PFSK-1 (cell line): Measurements from ENCODE around the gene KLF1.

Source experiments
- FOXP2 ChIP-seq: optimal IDR thresholded peaks from 2 replicates; pipeline ENCODE3; 2011; ENCODE audit warnings: borderline replicate concordance, control low read depth, inconsistent platforms; ENCODE audit not compliant: insufficient read depth; ENCODE audit errors: extremely low read length, extremely low read depth
- POLR2AphosphoS5 ChIP-seq: IDR thresholded peaks from 2 replicates; pipeline ENCODE4 v1.6.1; 2012; ENCODE audit warnings: low read depth, mild to moderate bottlenecking, control low read depth, low read length, moderate library complexity
- REST ChIP-seq, 2 experiments: IDR thresholded peaks; 2 replicates each; pipeline versions ENCODE4 v1.6.1 to v1.8.0; 2011 to 2012; ENCODE audit warnings: low read depth in 2 of 2, low read length in 2 of 2, control low read depth in 1 of 2, inconsistent platforms in 1 of 2, mild to moderate bottlenecking in 1 of 2, moderate library complexity in 1 of 2; ENCODE audit not compliant: insufficient read depth in 1 of 2
- SIN3A ChIP-seq: IDR thresholded peaks from 2 replicates; pipeline ENCODE4 v1.6.1; 2012; ENCODE audit warnings: mild to moderate bottlenecking, low read length, moderate library complexity, borderline replicate concordance; ENCODE audit not compliant: insufficient read depth
- TAF1 ChIP-seq: IDR thresholded peaks from 2 replicates; pipeline ENCODE4 v1.6.1; 2012; ENCODE audit warnings: low read length, control low read depth, borderline replicate concordance; ENCODE audit not compliant: insufficient read depth

Gene KLF1

GRCh38 chr19:12880551-12881171 lies 6.3 kb downstream of the KLF1 start:
- TF ChIP-seq REST (IDR thresholded peaks at IDR 0.05; ENCODE audit: insufficient read depth in 1 of 2, low read depth in 2 of 2, low read length in 2 of 2): no peak

GRCh38 chr19:12875086-12875485 lies 11.9 kb downstream of the KLF1 start:
- TF ChIP-seq REST (IDR thresholded peaks at IDR 0.05; ENCODE audit: insufficient read depth in 1 of 2, low read depth in 2 of 2, low read length in 2 of 2) (no peak), POLR2AphosphoS5 (no peak), FOXP2 (no peak), TAF1 (no peak), SIN3A (no peak)

DNA sequence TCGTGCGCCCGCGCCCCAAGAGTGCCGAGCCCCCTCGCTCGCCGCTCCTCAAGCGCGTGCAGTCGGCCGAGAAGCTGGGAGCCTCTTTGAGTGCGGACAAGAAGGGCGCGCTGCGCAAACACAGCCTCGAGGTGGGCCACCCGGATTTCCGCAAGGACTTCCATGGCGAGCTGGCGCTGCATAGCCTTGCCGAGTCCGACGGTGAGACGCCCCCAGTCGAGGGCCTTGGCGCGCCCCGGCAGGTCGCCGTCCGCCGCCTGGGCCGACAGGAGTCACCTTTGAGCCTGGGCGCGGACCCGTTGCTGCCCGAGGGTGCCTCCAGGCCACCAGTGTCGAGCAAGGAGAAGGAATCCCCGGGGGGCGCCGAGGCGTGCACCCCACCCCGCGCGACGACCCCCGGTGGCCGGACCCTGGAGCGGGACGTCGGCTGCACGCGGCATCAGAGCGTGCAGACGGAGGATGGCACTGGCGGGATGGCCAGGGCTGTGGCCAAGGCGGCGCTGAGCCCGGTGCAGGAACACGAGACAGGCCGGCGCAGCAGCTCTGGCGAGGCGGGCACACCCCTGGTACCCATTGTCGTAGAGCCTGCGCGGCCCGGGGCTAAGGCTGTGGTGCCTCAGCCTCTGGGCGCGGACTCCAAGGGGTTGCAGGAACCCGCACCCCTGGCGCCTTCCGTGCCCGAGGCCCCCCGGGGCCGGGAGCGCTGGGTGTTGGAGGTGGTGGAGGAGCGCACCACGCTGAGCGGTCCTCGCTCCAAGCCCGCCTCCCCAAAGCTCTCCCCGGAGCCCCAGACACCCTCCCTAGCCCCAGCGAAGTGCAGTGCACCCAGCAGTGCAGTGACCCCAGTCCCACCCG lies 12.9 kb downstream of the KLF1 start:
- TF ChIP-seq SIN3A (no peak), TAF1 (no peak), POLR2AphosphoS5 (no peak), REST (IDR thresholded peaks at IDR 0.05; ENCODE audit: insufficient read depth in 1 of 2, low read depth in 2 of 2, low read length in 2 of 2) (no peak), FOXP2 (no peak)

- no peak for TF ChIP-seq REST (IDR thresholded peaks at IDR 0.05; ENCODE audit: insufficient read depth in 1 of 2, low read depth in 2 of 2, low read length in 2 of 2)
- no peak for TF ChIP-seq POLR2AphosphoS5
- TF ChIP-seq TAF1: no peak
These were observed 13.8 kb downstream of the KLF1 start for GRCh38 chr19:12872941-12873890.
